Measurements from ENCODE around the gene AP2M1.
"Not testable (repeated sequence)": the region's sequence is repeated elsewhere in the genome, so short reads cannot be mapped to it uniquely, and the experiment has no call there.

Gene AP2M1

GRCh38 chr3:184157206-184157605, 17.4 kb upstream of the AP2M1 start:
- Histone ChIP-seq H3K27me3 (no peaks in the 10 kb centered on the region), H3K36me3 (no peaks in the 10 kb centered on the region), H3K9me3 (no peaks in the 10 kb centered on the region), H3K27ac (peak overlapping the region; percentile 78), H3K4me1 (ENCODE audit: control insufficient read depth in 1 of 2, insufficient read depth in 1 of 2, low read depth in 1 of 2, low read length in 1 of 2) (peaks cover 32% of the 10 kb centered on the region in 2 experiments), H3K4me3 (ENCODE audit: low read depth in 1 of 2, low read length in 1 of 2) (peak overlapping the region; percentile 85 to 91)
- no peak for TF ChIP-seq CTCF (IDR thresholded peaks at IDR 0.05)

- Histone ChIP-seq H3K4me3 (ENCODE audit: low read depth in 1 of 2, low read length in 1 of 2) (no peak overlapping the region), H3K4me1 (ENCODE audit: control insufficient read depth in 1 of 2, insufficient read depth in 1 of 2, low read depth in 1 of 2, low read length in 1 of 2) (peaks cover 32% of the 10 kb centered on the region in 2 experiments), H3K36me3 (peaks cover 4% of the 10 kb centered on the region), H3K27me3 (no peaks in the 10 kb centered on the region), H3K27ac (no peak overlapping the region), H3K9me3 (no peaks in the 10 kb centered on the region)
- no peak for TF ChIP-seq CTCF (IDR thresholded peaks at IDR 0.05)
Measured at GRCh38 chr3:184158404-184158803, 16.3 kb upstream of the AP2M1 start.

GRCh38 chr3:184160456-184160855, 14.2 kb upstream of the AP2M1 start:
- Histone ChIP-seq H3K27ac (no peak overlapping the region), H3K27me3 (no peaks in the 10 kb centered on the region), H3K36me3 (peaks cover 25% of the 10 kb centered on the region), H3K4me3 (ENCODE audit: low read depth in 1 of 2, low read length in 1 of 2) (no peak overlapping the region), H3K4me1 (ENCODE audit: control insufficient read depth in 1 of 2, insufficient read depth in 1 of 2, low read depth in 1 of 2, low read length in 1 of 2) (peaks cover 28 to 32% of the 10 kb centered on the region in 2 experiments), H3K9me3 (no peaks in the 10 kb centered on the region)
- no peak for TF ChIP-seq CTCF (IDR thresholded peaks at IDR 0.05)

- not testable (repeated sequence) for H3K27ac ChIP-seq
- H3K36me3 ChIP-seq: peaks cover 47% of the 10 kb centered on the region
Measured at GRCh38 chr3:184162571-184163070, 12.0 kb upstream of the AP2M1 start.

GRCh38 chr3:184164648-184165330, 9.9 kb upstream of the AP2M1 start:
- Histone ChIP-seq H3K4me3 (ENCODE audit: low read depth in 1 of 2, low read length in 1 of 2) (no peak overlapping the region), H3K4me1 (ENCODE audit: control insufficient read depth in 1 of 2, insufficient read depth in 1 of 2, low read depth in 1 of 2, low read length in 1 of 2) (no peaks in the 10 kb centered on the region), H3K9me3 (no peaks in the 10 kb centered on the region), H3K27me3 (no peaks in the 10 kb centered on the region), H3K36me3 (peaks cover 67% of the 10 kb centered on the region), H3K27ac (no peak overlapping the region)
- no peak for TF ChIP-seq CTCF (IDR thresholded peaks at IDR 0.05)

More at GRCh38 chr3:184162571-184163070, 12.0 kb upstream of the AP2M1 start:
- H3K4me1 ChIP-seq (ENCODE audit: control insufficient read depth in 1 of 2, insufficient read depth in 1 of 2, low read depth in 1 of 2, low read length in 1 of 2): peaks cover 9 to 13% of the 10 kb centered on the region in 2 experiments
- H3K4me3 ChIP-seq (ENCODE audit: low read depth in 1 of 2, low read length in 1 of 2); H3K27me3 ChIP-seq; H3K9me3 ChIP-seq: not testable (repeated sequence)

- no peak for TF ChIP-seq CTCF (IDR thresholded peaks at IDR 0.05)
- Histone ChIP-seq H3K36me3 (peaks cover 74% of the 10 kb centered on the region), H3K4me1 (ENCODE audit: control insufficient read depth in 1 of 2, insufficient read depth in 1 of 2, low read depth in 1 of 2, low read length in 1 of 2) (no peaks in the 10 kb centered on the region), H3K27me3 (no peaks in the 10 kb centered on the region), H3K27ac (no peak overlapping the region), H3K9me3 (no peaks in the 10 kb centered on the region), H3K4me3 (ENCODE audit: low read depth in 1 of 2, low read length in 1 of 2) (no peak overlapping the region)
Measured at GRCh38 chr3:184165543-184165942, 9.1 kb upstream of the AP2M1 start.

All from neutrophil (primary cell).